CD1c-positive myeloid dendritic cell (primary cell): ENCODE data around the gene POLDIP3.
A peak's percentile ranks its signal among the peaks of the same experiment; 100 is the strongest.

Source experiments
- DNase-seq: peaks from one replicate; pipeline ENCODE4 v3.0.0-alpha.2; 2016; ENCODE audit errors: extremely low spot score

Gene POLDIP3, protein sequence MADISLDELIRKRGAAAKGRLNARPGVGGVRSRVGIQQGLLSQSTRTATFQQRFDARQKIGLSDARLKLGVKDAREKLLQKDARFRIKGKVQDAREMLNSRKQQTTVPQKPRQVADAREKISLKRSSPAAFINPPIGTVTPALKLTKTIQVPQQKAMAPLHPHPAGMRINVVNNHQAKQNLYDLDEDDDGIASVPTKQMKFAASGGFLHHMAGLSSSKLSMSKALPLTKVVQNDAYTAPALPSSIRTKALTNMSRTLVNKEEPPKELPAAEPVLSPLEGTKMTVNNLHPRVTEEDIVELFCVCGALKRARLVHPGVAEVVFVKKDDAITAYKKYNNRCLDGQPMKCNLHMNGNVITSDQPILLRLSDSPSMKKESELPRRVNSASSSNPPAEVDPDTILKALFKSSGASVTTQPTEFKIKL

DNA sequence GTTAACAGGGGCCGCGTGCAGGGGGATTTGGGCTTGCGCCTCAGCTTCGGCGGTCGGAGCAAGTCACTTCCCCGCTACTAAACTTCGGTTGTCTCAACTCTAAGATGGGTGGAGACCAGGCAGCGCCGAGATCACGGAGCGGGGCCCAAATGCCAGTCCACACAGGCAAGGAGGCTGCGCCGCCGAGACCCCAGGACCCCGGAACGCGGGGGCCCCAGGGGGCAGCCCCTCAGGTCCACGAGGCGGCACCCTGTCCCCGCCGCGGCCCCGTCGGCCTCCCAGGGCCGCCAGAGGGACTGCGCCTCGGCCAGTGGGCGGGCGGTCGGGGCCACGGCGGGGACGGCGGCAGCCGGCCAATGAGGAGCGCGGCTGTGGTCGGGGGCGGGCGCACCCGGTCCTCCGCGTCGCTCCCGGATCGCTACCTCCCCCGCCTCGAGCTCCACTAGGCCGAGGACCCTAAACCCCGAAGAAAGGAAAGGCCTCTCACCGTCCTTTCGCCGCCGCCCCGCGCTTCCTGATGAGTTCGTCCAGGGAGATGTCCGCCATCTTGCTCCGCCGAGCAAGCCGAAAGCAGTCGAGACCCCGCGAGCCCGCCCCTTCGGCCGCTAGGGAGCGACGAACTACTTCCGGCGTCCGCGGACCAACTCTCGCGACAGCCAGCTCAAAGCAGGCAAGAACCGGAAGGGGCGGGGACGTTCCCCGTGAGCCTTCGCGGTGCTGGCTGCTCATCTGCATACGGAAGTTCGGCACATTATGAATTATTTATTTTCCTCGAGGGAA lies at the start of gene POLDIP3:
POLDIP3 (minus strand) TSS at position 572 of the 780 bp plus-strand sequence; CDS start at position 546, 26 bp downstream.
- peak; percentile 99 for DNase-seq

DNA sequence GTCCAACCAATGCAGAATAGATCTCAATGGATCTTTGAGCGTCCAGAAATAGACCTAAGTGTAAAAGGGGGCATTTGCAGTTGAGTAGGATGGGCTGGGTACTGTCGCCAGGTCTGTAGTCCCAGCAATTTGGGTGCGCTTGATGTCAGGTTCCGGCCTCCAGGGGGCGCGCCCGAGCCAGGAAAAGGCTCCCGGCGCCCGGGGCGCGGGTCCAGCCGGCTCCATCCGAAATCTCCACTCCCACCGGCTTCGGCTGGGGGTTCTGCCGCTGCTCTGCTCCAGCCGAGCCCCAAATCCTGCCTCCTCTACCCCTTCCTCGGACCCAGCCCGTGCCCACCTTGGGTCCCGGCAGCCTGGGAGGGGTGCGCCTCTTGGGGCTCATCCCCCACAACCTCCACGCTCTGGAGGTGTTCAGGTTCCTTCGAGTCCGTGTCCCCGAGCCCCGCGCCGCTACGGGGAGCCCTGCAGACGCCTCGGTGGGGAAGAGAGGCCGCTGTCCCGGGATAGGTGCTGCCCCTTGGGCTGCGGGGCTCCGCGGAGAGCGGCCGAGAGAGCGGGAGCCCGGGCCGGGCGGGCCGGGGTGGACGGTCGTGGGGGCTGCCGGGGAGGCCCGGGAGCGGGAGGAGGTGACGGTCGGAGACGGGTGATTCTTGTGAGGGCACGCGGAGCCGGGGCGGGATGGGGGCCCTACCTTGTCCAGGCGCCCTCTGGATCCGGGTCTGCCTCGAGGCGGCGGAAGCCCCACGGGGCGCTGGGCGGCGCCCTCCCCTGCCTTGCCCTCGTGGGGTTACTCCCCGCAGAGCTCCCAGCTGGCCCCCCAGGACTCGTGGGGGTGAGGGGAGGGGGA lies 47.5 kb upstream of the POLDIP3 start:
- peak; percentile 86 for DNase-seq

DNA sequence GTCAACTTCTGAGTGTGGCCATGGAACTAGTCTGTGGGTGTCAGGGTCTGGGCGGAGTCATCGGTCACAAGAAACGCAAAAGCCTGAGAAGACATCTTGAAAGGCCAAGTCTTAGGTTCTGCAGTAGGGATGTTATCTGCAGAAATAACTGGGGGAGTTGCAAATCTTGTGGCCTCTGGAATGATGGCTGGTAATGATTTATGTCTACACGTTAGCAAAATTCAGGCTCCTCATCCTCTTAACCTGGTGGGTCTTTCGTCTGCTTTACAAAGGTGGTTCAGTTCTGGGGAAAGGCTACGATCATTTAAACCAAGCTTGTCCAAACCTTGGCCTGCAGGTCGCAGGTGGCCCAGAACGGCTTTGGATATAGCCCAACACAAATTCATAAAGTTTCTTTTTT lies 41.9 kb upstream of the POLDIP3 start:
- no peak for DNase-seq

DNA sequence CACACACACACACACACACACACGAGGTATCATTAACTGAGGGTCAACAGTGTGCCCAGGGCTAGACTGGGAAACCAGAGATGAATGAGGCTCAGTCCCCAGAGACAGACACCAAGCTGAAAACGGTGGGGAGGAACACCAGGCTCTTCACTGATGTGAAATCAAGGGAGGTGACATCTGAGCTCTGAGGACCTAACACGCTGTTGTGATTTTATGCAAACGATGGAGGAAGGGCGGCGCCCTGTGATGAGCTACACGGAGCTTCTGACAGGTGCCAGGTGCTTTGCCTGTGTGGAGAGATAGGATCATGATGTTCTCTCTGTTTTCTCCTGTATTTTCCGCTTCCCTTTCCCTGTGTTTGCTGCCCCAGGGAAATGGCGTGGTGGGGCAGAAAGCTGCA lies 41.0 kb upstream of the POLDIP3 start:
- no peak for DNase-seq

DNA sequence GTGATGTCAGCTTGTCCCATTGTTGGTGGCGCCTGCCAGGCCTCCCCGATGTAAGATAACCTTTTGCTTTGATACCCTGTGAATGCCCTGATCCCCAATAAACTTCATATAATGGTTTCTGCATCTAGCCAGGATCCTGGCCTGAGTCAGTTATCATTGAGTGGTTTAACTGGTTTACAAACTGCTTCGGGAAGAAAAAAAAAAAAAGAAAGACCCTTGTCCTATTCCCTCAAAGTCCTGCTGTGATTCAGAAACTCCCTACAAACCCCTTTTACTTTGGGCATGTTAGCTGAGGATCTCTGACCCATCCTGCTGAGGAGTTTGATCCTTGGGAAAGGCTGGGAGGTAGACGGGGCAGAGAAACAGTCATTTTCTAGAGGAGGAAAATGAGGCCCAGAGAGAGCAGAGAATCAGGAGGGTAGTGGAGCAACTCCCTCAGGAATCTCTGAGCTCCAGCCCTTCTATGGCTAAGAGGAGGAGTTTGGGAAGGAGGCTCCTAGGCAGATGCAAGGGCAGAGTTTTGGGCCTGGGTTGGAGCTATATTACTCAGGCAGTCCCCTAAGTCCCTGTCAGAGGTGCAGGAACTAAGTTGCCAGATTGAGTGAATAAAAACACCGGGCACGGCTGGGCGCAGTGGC lies 39.9 kb upstream of the POLDIP3 start:
- no peak for DNase-seq

DNA sequence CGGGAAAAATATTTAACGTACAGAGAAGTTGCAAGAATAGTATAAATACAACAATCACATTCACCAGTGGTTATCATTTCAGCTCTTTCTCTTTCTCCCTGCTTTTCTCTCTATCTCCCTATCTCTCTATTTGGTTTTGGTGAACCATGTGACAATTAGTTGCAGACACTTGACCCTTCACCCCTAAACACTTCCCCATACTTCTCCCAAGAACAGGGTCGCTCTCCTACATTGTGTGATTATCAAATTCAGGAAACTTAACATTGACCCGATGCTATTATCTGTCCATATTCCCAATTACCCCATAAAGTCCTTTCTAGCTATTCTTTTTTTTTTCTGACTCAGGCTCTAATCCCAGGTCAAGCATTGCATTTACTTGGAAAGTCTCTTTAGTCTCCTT lies 39.3 kb upstream of the POLDIP3 start:
- peak; percentile 18 for DNase-seq

DNA sequence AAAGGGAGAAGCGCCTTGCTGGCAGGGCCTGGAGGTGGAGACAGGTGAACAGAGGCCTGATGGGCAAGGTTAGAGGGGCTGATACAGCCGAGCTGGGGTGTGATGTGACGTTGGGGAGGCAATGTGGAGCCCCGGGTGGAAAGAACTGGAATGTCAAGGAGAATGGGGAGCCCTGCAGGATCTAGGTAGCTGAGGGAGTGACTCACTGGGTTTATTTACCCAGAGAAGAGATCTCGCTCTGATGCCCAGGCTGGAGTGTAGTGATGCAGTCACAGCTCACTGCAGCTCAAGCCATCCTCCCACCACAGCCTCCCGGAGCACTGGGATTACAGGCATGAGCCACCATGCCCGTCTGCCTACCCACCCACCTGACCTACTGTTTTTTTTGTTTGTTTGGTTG lies 36.5 kb upstream of the POLDIP3 start:
- DNase-seq = no peak

DNA sequence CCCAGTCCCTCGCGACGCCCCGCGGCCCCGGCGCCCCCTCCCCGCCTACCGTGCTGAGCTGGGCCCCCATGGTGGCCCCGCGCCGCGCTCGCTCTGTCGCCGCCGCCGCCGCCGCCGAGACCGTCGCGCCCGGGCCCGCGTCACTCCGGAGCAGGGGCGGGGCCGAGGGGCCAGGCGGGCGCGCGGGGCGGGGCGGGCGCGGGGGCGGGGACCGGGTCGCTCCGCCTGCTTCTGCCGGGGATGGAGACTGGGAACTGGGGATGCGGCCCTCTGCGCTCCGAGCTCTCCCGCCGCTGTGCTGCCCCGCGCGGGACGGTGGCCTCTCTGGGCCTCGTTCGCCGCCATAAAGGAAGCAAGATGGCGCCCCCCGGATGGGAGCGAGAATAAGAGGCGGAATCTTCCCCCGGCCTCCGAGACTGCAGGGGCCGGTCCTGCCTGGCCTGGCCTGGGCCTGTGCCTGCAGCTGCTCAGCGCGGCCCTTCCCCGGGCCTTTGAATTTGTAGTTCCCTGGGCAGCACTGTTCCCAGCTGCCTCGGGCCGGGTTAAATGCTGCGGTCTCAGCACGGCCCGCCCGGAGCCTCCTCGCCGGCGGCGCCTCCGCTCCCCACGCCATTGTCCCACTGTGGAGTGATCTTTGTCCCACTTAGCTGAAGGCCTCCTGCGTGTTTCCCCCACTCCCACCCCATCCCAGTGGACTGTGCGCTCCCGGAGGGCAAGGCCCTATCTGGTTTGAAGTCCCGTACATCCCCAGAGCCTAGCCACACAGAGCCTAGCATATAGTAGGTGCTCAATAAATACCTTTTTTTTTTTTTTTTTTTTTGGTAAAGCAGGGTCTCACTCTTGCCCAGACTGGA lies 34.8 kb upstream of the POLDIP3 start, which contains the start of gene CYB5R3:
CYB5R3 (minus strand) TSS at position 147 of the 854 bp plus-strand sequence; CDS start at position 70, 77 bp downstream.
- DNase-seq = peak; percentile 83

DNA sequence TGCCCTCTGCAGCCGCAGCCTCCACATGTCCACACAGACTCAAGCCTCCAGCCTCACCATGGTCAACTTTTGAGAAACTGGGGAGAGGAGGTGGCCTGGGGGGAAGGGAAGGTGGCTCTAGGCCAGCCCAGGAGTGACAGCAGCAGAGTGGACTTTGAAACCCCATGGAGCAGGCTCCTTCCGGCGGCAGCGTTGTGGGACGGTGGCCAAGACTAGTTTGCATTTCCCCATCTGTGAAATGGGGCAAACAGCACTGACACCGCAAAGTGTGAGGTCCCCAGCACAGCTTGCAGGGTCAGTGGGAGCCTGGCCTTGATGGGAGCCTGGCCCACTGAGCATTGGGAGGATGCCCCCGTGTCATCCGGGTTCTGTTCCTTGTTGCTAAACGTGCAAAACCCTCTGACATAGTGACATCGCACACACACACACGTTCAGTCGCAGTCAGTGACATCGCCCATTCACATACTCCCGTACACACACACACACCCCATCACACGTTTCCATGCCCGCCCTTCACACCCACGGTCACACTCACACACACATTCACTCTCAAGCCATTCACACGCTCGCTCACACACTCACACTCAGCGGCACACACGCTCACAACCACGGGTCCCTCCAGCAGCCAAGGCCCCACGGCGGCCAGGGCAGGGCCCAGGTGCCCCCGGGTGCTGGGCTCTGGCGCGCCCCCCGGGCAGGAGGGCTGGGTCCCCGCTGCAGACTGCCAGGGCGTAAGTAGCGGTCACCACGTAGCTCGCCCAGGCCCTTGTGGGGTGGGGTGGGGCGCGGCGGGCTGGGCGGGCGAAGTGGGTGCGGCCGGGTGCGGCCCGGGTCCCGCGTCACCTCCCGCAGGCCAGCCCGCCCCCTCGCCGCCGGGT lies 33.9 kb upstream of the POLDIP3 start:
- peak; percentile 59 for DNase-seq

DNA sequence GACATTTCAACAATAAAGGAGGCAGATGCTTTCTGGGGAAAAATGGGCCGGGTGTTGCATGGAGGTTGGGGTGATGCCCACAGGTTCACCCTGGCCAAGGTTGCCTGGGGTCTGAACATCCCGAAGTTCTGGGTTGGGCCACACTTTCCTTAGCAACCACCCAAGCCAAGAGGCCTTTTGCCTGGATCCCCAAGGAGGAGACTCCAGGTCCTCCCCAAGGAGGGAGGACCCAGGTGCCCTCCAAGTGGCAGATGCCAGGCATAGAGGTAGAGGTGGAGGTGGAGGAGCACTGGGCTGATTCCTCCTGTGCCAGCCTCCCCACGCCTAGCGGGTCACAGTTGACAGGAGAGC lies 33.3 kb upstream of the POLDIP3 start:
- no peak for DNase-seq

DNA sequence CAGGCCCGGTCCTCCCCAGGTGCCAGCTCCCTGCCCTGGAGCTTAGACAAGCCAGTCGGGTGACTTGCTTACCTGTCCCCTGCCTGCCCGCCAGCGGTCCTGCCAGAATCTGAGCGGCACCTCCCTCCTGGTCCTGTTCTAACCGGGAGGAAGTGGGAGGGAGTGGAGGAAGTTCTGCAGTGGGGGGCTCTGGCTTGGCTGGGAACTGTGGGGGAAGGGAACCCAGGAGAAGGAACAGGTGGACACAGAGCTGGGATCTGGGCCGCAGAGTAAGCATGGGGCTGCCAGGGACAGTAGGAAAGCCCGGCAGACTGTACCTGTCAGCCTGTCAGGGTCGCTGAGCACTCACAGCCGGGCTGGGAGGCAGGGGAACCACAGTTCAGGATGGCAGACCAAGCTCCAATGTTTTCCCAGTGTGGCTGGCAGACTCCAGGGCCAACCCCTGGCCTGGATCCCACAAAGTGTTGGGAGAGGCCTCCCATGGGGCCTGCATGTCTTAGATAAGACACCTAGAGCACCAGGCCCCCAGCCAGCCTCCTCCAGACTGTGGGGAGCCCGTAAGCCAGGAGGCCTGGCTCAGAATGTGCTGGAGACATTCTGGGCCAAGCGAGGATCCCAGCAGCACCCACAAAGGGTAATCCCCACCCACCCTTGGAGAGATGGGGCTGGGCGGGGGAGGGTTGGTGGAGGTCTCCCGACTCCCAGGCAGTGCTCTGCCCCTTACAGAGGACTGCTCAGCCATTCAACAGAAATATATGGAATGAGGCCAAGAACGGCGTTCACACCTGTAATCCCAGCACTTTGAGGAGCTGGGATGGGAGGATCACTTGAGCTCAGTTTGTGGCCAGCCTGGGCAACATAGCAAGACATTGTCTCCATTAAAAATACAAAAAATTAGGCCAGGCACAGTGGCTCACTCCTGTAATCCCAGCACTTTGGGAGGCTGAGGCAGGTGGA lies 32.2 kb upstream of the POLDIP3 start:
- no peak for DNase-seq

DNA sequence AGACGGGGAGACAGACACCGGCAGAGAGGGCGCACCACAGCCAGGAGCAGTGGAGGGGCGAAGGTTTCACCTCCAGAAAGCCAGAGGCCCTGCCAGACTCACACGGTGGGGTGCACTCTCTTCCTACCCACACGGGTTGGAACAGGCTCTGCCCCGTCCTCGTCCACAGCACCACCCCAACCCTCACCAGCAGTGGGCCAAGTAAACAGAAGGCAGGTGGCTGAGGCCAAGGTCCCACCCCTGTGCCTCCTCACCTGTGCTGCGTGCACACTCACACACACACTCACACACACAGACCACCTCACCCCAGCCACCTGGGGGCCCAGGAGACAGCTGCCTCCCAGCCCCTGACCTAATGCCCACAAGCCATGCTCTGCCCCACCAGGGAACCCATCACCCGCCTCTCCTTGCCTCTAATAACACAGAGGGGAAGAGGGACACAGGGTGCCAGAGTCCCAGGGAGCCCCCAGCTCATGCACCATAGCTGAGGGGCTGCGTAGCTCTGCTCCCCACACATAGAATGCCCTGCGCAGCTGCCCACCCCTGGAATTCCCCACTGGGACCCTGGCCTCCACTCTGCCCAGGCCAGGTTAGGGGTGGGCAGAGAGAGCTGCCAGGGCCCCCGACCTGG lies 31.4 kb upstream of the POLDIP3 start:
- no peak for DNase-seq

DNA sequence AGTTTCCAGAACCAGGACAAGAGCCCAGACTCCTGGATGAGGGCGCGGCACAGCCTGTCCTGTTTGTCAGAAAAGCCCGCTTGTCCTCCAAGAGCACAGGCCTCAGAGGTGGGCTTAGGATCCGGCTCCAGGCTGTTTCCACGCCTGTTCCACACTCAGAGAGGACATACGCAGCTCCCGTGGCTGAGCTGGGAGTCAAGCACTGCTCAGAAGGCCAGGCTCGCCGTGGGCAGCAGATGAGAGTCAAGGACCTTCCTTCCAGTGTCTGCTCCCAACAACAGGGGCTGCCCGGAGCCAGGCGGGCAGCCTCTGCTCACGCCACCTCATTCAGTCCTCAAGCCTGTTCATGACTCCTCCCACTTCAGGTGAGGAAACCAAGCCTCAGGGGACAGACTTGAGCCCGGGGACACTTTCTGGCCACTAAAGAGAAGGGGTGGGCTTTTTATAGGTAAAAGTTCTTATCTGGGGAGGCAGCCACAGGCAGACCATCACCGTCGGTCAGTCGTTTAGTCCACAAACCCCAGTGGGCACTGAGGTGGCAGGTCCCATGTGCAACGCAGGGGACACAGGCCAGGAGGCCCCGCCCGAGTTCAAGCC lies 30.8 kb upstream of the POLDIP3 start:
- no peak for DNase-seq

DNA sequence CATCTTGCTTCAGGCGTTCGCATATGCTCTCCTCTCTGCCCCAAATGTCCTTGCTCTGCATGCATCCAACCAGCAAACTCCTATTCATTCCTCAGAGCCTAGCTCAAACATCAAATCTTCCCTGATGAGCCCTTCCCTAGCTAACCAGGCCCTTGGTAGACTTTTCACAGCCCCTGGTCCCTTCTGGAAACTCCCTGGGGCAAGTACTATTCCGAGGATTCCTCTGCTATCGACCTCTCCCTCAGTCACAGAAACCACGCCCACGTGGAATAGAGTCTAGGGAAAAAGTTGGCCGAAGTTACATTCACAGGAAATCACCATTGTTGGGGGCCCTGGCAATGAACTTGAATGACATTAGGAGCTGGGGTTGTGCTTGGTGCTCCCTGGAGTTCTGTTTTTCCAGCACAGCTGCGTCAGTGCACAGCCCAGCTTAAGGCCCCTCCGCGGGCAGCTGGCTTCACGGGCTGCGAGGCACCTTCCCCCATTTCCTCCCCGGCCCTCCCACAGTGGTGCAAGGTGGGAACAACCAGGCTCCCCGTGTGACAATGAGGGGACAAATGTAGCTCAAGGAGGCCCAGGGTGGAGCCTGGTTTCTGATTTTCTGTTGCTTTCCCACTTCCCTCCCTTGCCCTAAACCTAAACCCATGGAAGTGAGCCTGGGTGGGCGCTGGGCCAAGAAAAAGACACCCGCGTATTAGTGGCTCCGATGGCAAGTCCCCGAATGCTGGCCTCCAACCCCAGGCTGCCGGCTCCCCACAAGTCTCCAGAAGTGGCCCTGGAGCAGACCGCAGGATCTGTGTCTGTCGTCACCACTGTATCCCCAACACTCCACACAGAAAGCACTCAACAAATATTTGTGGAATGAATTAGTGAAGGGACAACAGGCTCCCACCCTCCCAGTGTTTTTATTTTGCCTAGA lies 30.0 kb upstream of the POLDIP3 start:
- DNase-seq = peak; percentile 45

DNA sequence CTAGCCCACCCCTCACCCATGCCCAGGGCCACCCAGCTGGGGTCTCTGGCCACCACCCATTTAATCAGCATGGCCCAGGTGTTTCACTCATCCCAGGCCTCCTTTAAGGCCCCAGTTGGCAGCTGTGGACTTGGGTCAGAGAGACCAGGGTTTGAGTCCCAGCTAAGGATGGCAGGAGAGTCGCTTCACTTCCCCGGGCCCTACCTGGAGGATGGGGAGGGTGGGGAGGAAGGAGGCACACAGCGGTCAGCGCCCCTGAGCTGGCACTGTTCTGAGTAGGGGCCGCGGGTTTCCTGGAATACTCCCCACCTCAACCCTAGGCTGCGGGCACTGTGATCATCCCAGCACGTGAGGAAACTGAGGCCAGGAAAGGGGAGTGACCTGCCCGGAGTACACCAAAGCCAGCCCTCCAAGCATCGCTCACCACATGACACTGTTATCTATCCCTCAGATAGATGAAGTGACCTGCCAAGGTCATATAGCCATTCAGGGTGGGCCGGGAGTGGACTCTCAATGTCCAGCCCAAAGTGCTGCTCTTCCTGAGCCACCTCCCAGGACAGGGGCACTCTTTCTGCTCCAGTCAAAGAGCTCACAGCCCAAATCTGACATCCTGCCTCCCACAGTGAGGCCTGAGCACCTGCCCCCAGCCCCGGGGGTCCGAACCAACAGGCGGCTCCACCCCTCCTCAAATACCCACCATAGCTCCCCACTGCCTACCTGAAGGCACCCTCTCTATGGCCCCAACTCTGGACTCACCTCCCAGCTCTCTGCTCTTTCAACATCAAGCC lies 29.1 kb upstream of the POLDIP3 start:
- no peak for DNase-seq
